HG03432 (cell line): ENCODE results near the gene FAT3.

ENCODE experiments used
- ATAC-seq: cut with Tn5 transposase; IDR thresholded peaks from one replicate; pipeline ENCODE4 v1.9.1; 2021; ENCODE audit warnings: mild to moderate bottlenecking, moderate library complexity; ENCODE audit not compliant: unreplicated experiment

Gene FAT3

GRCh38 chr11:92227230-92227814 lies 2.7 kb downstream of the FAT3 start:
- ATAC-seq: no peak

DNA sequence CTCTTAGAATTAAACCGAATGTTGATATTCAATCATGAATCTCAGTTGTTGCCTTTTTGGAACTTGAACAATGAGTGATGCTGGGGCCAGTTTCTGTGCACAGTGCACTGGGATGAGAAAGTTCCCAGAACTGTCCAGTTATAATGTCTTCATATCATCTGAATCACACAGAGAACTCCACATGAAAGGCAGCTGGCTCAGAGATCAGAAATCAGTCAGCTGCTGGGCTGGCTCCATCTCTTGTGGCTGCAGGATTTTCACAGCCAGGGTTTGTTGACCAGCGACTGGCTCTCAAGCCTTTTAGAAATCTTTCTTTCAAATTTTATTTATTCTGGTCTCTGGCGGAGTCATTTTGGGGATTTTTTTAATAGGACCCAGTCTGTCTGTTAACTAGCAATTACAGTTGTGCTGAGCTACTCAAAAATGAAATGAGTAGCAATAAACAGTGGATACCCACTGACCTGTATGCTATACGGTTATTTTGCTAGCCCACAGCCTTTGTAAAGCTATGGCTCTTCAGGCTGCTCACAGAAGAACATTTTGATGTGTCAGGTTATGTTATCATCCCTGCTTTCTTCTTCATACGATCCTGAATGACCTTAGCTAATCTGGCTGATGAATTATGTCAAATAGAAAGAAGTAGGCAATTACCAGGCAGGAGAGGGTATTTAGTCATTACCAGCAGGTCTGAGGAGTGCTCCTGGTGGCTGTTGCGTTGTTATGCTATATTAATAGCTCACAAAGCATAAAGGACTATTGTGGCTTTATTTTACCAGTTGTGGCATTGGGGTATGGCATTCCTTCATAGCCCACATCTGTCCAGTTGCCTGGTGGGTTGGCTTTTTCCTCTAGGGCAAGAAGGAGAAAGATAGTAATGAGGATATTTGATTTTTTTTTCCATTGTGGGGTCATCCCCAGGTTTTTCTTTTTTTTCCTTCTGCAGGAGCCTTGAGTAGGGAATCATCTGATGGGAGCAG lies 3.6 kb downstream of the FAT3 start:
- ATAC-seq: no peak

DNA sequence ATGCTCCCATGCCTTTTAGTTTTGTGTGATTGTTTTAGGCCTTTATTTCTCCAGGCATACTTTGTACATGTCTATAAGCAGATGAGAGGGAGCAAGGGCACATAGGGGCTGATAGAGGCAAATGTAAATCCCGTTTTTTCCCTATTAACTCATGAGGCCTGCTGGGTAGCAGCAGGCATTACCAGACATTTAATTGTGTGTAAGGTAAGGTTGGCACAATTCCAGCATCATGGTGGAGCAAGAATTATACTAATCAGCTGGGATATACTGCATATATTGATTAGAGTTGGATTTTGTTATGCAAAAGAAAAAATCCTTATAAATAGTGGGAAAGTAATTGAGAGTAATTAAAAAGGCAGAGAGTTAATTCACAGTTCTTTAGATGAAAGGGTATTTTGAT lies 12.2 kb downstream of the FAT3 start:
- no peak for ATAC-seq

- ATAC-seq: no peak
Observed at GRCh38 chr11:92240916-92241315, 16.3 kb downstream of the FAT3 start.

DNA sequence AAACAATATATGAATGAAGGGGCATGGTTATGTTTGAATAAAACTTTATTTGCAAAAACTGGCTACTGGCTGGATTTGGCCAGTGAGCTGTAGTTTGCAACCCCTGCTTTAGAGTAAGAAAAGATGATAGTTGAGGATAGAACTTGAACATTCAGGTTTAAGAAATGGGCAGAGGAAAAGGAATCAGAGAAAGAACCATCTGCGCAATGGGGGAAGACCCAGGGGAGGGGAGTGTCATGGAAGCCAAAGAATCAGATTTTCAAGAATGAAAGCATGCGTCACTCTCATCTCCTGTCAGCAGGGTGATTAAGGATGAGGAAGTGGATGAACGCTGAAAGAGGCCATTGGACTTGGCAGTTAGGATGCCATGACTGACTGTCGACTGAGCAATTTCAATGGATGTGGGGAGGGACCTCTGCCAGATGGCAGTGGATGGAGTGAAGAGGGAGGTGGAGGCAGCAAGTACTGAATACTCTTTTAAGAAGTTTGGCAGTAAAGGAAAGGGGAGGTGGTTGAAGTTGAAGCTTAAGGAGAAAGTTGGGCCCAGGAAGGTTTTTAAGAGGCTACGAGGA lies 21.2 kb downstream of the FAT3 start:
- no peak for ATAC-seq

DNA sequence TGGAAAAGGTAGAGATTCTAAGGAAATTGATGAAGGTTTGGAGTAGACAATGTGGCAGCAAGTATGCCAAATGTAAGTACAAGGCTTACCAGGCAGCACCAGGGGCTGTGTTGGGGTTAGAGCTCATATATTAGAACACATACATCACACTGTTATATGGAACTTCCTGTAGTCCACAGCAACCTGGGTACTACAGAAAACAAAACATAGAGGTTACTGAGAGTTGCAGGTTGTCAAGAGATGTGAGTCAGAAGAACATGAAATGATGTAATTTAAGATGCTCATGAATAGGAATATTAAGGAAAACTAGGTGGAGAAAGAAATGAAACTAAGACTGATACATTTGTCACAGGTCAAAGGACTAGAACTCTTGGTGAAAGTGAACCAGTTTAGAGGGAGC lies 22.0 kb downstream of the FAT3 start:
- ATAC-seq: no peak

- ATAC-seq: no peak
Observed at GRCh38 chr11:92249156-92249753, 24.6 kb downstream of the FAT3 start.

DNA sequence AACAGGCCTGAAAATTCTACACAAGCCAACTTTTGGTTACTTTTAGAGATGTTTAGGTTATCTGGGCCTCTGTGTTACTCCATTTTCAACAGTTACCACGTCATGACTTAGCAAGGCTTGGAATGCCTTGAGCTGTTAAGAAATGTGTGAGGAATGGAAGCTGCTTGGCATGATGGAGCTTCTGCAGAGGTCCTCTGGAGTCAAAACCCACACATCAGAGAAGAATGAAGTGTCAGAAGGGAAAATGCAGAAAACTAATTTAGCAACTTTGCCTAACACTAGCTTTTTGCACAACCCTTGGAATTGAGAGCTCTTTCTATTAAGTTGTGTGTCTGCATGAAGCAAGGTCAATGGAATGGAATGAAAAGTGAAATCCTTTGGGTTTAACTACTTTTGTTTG lies 27.4 kb downstream of the FAT3 start:
- no peak for ATAC-seq

- ATAC-seq: no peak
Observed at GRCh38 chr11:92253421-92253820, 28.8 kb downstream of the FAT3 start.

GRCh38 chr11:92253945-92254344 lies 29.3 kb downstream of the FAT3 start:
- no peak for ATAC-seq

GRCh38 chr11:92257536-92257935 lies 32.9 kb downstream of the FAT3 start:
- no peak for ATAC-seq

GRCh38 chr11:92259861-92260260 lies 35.2 kb downstream of the FAT3 start:
- ATAC-seq: no peak

DNA sequence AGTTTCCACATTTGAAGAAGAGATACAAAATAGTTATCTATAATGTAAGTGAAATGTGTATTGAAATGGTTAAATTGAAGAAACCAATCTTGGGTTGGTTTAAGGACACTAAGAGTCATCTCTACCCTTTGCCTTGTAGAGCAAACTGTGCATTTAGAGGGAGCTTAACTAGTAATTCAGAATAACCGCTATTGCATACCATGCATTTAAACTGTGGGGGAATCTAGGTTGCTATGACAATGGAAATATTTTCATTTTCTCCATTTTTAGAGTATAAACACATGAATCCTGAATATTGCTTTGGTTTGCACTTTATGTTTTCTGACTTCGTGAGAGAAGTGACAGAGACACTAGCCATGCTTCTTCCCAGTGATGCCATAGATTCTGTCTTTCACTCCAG lies 39.7 kb downstream of the FAT3 start:
- ATAC-seq: no peak

DNA sequence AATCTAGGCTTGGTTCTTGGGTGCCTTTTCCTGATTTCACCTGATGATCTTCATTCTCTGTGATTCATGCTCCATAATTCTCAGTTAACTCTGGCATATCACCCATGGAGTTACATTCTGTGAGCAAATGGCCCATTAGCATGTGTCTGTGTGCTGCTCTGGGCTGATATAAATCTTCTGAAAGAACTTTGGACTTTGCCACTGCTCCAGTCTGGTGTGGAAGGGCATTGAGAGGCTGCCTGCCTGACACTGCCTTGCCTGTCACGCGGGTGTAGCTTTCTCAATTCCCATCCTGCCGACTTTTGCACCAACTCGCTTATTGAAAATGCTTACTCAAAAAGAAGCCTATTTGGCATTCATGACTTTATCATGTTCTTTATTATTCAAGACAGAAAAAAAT lies 42.2 kb downstream of the FAT3 start:
- no peak for ATAC-seq

DNA sequence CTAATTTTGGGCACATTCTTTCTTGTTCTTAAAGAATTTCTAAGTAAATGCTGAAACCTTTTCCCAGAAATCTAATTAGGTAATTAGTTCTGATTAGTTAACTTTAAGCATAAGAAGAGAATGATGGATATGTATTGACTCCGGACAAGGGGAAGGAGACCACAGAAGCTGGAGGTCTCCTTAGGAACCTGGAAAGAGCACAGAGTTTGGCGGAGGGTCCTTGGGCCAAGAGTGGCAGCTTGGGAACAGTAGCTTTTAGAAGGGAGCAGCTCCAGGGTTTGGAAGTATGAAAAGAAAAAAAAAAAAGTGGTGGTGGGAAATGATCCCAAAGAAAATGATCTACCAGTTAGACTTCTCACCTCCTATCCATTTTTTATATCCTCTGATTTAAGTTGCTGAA lies 42.7 kb downstream of the FAT3 start:
- ATAC-seq: no peak

GRCh38 chr11:92267968-92268367 lies 43.4 kb downstream of the FAT3 start:
- ATAC-seq: no peak

DNA sequence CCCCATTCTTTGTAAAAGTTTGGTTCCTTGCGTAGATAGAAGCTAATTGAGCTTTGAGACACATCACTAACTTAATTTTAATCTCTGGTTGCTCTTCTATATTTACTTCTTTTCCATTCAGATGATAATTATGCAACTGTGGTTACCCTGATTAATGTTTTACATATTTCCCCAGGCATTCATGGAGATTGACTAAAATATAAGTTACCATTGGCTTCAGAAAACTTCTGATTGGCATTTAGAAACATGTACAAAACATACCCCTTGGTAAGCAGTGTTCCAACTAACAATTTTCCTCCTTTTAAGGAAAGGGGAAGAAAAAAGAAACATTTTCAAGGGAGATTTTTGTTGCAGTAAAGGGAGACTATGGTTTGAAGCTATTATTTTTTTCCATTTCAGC lies 43.9 kb downstream of the FAT3 start:
- ATAC-seq: no peak

- ATAC-seq: no peak
Observed at GRCh38 chr11:92269021-92269420, 44.4 kb downstream of the FAT3 start.

DNA sequence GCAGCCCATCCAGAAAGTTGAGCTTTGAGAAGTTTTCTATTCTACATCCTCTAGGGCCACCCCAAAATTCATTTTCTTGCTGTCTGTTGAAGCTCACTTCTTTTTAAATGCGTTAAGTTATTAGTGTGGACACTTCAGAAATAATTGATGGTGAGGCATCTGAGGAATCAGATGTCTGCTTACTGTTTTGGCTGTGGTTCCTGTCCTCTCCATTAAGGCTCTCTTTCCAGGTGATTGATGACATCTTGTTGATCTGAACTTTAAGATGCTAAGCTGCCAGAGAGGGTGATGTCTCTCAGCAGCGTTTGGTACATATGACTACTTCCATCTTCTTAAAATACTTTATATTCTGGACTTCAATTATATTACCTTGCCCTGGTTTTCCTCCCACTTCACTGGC lies 45.2 kb downstream of the FAT3 start:
- ATAC-seq: no peak

- no peak for ATAC-seq
Observed at GRCh38 chr11:92272651-92273050, 48.0 kb downstream of the FAT3 start.
